HEK293T (cell line): Measurements from ENCODE around the gene NFIA.

Experiments used
- ARNT ChIP-seq: fragments of 450-650 bp; IDR thresholded peaks from 2 replicates; pipeline ENCODE4 v1.6.1; 2017; ENCODE audit warnings: mild to moderate bottlenecking
- BHLHE40 ChIP-seq: fragments of 450-650 bp; IDR thresholded peaks from 2 replicates; pipeline ENCODE4 v1.6.1; 2016; ENCODE audit warnings: mild to moderate bottlenecking, moderate library complexity, borderline replicate concordance
- FOXK2 ChIP-seq: fragments of 450-650 bp; IDR thresholded peaks from 2 replicates; pipeline ENCODE4 v1.6.1; 2016; ENCODE audit warnings: mild to moderate bottlenecking
- FOXM1 ChIP-seq: fragments of 450-650 bp; IDR thresholded peaks from 2 replicates; pipeline ENCODE4 v1.6.1; 2017; ENCODE audit warnings: mild to moderate bottlenecking, borderline replicate concordance
- HDGF ChIP-seq: fragments of 450-650 bp; IDR thresholded peaks from 2 replicates; pipeline ENCODE4 v1.6.1; 2017; ENCODE audit warnings: antibody characterized with exemption, borderline replicate concordance
- LEF1 ChIP-seq: fragments of 450-650 bp; IDR thresholded peaks from 2 replicates; pipeline ENCODE4 v1.6.1; 2017; ENCODE audit warnings: mild to moderate bottlenecking, borderline replicate concordance
- NFRKB ChIP-seq: fragments of 450-650 bp; IDR thresholded peaks from 2 replicates; pipeline ENCODE4 v1.6.1; 2016; ENCODE audit warnings: mild to moderate bottlenecking, moderate library complexity
- SP1 ChIP-seq: fragments of 450-650 bp; IDR thresholded peaks from 2 replicates; pipeline ENCODE4 v1.6.1; 2017
- SUZ12 ChIP-seq: fragments of 450-650 bp; IDR thresholded peaks from 2 replicates; pipeline ENCODE4 v1.6.1; 2016; ENCODE audit warnings: mild to moderate bottlenecking
- TARDBP ChIP-seq: fragments of 450-650 bp; IDR thresholded peaks from 2 replicates; pipeline ENCODE4 v1.6.1; 2016

GRCh38 chr1:61183471-61184039, 101.2 kb downstream of the NFIA start:
- TF ChIP-seq FOXM1: no peak
- TF ChIP-seq BHLHE40: no peak
- no peak for TF ChIP-seq TARDBP
- no peak for TF ChIP-seq ARNT
- TF ChIP-seq SP1: no peak
- no peak for TF ChIP-seq LEF1
- TF ChIP-seq SUZ12: no peak
- no peak for TF ChIP-seq HDGF
- TF ChIP-seq NFRKB: no peak
- no peak for TF ChIP-seq FOXK2
